Fibroblast of skin of right biceps (primary cell): ENCODE results near the gene HOXD8.
A peak's percentile ranks its signal among the peaks of the same experiment; 100 is the strongest.

ENCODE experiments used
- DNase-seq: peaks from one replicate; pipeline ENCODE4 v3.0.0-alpha.2; 2013

The HOXD8 gene

DNA sequence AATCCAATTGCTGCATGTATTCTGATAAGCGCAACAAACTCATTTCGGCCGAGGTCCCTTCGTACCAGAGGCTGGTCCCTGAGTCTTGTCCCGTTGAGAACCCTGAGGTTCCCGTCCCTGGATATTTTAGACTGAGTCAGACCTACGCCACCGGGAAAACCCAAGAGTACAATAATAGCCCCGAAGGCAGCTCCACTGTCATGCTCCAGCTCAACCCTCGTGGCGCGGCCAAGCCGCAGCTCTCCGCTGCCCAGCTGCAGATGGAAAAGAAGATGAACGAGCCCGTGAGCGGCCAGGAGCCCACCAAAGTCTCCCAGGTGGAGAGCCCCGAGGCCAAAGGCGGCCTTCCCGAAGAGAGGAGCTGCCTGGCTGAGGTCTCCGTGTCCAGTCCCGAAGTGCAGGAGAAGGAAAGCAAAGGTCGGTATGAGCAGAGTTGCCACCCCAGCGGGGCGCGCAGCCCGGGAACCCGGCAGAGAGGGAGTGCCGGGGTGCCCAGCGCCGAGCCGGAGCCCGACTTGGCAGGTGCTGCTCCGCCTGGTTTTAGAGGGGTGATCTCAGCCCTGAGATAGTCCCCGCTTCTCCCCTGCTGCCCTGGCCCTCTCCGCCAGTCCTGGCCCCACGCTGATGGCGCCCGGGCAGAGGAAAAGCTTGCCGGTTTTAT, 12.2 kb upstream of the HOXD8 start:
- no peak for DNase-seq

DNA sequence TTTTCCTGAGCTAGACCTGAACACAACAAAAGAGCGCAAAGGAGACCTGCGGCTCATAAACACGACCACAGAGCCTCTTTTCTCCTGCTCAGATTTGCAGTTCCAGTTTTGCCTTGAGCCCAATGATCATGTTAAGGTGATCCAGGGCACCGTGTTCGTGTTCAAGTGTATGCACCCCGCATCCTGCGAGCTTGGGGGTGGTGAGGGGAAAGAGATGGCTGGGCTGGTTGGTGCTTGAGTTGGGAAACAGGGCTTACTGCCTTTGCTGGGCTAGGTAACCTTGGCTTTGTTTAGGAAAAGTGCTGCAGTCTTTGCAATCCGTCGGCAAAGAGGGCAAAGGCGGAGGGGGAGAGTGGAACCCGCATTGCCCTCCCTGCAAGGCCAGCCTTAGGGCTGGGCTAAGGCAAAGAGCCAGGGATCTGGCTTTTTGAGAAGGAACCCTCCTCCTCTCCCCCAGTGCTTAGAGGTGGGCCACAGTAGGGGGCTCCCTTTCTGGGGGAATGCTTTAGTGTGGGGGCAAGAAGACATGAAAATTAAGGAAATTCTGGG, 11.6 kb upstream of the HOXD8 start:
- DNase-seq: no peak

DNA sequence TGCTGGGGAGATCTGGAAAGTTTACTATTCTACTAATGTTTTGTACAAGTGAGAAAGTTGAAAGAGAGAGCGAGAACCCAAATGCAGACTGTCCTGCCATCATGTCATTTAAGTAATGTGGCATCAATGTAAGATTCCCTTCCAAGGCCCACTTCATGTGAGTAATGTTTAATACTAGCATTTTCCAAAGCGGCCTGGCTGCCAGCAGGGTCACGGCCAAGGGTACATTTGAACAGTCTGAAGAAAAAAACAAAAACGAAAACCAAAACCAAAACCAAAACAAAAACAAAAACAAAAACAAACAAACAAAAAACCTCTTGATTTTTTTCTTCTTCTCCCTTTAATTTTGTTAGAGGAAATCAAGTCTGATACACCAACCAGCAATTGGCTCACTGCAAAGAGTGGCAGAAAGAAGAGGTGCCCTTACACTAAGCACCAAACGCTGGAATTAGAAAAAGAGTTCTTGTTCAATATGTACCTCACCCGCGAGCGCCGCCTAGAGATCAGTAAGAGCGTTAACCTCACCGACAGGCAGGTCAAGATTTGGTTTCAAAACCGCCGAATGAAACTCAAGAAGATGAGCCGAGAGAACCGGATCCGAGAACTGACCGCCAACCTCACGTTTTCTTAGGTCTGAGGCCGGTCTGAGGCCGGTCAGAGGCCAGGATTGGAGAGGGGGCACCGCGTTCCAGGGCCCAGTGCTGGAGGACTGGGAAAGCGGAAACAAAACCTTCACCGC, 10.7 kb upstream of the HOXD8 start:
- peak; percentile 58 for DNase-seq

DNA sequence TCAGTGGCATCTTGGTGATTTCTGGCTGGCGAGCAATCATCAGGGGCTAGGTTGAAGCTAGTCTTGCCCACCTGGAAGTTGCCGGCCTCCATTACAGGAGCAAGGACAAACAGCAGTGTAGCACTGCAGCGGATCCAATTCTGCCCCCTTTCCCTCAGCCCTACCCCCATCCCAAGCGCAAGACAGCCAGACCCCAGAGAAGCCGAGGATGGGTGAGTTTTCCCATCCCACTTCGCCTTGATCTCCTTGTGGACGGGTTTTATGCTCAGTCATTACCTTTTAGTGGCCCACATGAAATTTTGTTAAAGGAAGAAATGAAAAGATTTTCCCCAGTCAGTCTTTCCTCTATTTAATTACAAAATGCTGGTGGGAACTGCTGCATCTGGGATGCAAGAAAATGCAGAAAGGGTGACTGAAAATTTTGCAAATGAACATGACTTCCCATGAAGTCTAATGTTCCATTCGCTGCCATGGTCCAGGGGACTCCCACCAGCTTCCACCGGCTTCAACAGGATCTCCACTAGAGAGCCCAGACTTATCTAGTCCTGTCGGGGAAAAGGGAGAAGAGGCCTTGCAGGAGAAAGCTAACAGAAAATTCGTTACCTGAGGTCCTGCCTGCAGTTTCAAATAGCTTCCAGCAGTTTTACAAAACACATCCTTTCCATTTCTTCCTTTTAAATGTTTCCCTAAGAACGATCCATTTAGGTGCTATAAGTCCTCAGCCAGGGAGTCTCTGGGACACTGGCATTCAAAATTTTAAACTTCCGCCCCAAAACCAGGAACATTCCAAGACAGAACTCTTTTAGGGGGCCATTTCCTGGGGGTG, 8.9 kb upstream of the HOXD8 start:
- DNase-seq: no peak

DNA sequence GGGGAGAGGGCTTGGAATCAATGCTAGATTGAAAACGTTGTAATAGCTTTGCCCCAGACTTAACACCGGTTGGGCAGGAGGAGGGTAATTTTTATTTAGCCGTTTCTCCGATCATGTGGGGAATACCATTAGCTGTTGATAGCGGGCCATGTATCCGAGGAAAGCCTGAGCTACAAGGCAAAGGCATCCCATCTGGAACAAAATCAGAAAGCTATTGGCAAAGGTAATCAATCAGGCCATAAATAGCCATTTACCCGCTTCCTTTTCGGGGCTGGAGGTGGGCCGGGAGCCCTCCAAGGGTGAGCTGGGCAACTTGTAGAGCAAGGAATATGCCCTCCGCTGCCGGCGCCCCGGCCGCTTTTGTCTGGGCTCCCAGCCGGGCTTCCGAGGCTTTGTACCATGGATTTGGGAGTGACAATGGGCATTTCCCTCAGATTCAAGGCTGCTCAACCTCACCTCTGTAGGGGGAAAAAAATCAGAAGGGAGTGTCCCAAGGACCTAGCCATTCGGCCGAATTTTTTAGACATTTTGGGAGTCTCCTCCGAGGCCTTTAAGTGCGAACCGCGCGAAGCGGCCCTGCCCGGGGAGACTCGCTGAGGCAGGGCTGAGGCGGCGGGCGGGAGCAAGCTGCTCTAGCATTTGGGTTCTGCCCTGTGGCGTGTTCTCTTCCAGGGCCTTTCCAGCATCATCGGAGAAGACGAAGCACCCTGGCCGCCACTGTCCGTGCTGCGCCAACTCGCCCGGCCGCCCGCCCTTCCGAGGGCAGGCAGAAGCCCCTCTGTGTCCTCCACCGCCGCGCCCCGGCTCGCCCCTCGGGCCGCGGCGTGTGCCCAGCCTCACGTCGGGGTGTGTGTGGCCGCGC, 8.1 kb upstream of the HOXD8 start:
- no peak for DNase-seq

DNA sequence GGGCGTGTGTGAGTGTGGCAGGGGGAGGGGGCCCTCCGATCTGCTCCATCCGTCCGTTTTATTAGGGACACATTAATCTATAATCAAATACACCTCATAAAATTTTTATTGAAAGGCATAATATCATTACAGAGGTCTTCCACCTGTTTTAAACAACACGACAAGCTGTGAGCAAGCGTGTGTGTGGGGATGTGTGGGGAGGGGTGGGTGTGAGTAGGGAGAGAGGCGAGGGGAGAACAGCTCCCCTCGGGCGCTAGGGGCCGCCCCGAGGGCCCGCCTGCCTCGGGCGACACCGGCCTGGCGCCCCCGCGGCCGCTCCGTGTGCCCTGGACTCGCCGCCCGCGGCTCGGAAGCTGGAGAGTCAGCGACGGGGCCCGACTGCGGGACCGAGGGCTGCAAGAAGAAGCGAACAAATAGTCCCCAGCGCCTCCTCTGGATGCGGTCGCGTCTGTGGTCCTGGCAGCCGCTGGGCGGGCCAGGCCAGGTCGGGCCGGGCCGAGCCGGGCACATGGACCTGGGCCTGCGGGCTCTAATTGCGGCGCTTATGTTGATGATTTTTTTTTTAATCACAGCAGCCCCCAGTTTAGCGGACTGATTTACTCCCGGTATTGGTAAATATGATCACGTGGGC, 7.3 kb upstream of the HOXD8 start:
- DNase-seq: no peak

DNA sequence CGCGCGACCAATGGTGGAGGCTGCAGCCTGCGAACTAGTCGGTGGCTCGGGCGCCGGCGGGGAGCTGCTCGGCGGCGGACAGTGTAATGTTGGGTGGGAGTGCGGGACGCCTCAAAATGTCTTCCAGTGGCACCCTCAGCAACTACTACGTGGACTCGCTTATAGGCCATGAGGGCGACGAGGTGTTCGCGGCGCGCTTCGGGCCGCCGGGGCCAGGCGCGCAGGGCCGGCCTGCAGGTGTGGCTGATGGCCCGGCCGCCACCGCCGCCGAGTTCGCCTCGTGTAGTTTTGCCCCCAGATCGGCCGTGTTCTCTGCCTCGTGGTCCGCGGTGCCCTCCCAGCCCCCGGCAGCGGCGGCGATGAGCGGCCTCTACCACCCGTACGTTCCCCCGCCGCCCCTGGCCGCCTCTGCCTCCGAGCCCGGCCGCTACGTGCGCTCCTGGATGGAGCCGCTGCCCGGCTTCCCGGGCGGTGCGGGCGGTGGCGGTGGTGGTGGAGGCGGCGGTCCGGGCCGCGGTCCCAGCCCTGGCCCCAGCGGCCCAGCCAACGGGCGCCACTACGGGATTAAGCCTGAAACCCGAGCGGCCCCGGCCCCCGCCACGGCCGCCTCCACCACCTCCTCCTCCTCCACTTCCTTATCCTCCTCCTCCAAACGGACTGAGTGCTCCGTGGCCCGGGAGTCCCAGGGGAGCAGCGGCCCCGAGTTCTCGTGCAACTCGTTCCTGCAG, 6.7 kb upstream of the HOXD8 start, which contains the start of gene HOXD9:
Gene HOXD9, plus strand, starts transcription at position 37 of the 728 bp plus-strand sequence. Its CDS starts 50 bp downstream, at position 87.
- peak; percentile 90 for DNase-seq

DNA sequence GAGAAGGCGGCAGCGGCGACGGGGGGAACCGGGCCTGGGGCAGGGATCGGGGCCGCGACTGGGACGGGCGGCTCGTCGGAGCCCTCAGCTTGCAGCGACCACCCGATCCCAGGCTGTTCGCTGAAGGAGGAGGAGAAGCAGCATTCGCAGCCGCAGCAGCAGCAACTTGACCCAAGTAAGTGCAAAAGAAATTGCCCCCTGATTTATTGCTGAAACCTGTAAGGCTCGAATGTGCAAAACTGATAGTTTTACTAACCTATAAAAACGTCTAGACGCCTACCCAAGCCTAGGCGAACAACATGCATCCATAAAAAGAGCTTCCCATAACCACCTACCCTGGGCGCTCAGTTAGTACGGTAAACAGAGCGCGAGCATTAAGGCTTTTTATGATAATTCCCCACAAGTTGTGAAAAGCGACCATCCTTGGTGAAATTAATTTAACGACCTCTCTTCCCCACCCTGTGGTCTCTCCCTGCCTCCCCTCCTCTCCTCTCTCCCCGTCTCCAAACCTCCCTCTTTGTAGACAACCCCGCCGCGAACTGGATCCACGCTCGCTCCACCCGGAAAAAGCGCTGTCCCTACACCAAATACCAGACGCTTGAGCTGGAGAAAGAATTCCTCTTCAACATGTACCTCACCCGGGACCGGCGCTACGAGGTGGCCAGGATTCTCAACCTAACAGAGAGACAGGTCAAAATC, 5.9 kb upstream of the HOXD8 start:
- no peak for DNase-seq

DNA sequence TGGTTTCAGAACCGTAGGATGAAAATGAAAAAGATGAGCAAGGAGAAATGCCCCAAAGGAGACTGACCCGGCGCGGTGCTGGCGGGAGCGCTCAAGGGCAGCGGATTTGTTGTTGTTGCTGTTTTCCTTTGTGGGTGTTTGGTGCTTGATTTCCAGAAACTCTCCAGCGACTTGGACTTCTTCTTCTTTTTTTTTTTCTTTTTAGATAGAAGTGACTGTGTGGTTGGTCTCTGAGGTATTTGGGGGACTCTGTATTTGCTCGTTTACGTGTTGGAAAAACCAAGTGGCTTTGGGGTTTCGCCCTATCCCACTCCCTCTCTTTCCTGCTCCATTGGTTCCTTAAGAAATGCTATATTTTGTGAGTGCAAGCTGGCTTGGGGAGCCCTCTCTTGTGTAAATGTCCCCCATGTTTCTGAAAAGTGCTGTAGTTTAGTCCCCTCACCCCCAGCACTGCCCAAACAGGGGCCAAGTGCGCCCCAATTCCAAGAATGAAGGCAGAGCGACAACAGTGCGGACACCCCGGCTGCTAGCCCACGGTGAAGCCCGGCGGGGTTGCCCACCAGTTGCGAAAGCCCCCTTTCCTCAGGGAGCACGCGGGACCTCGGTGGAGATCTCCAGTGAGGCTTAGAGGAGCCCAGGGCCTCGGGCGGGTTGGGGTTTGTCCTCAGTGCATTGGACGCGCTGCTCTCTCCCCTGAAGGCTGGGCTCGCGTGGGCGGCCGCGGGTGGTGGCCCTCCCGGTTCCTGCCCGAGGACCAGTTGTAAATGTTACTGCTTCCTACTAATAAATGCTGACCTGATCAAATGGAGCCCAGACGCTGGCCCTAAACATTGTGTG, 5.2 kb upstream of the HOXD8 start:
- DNase-seq: no peak

DNA sequence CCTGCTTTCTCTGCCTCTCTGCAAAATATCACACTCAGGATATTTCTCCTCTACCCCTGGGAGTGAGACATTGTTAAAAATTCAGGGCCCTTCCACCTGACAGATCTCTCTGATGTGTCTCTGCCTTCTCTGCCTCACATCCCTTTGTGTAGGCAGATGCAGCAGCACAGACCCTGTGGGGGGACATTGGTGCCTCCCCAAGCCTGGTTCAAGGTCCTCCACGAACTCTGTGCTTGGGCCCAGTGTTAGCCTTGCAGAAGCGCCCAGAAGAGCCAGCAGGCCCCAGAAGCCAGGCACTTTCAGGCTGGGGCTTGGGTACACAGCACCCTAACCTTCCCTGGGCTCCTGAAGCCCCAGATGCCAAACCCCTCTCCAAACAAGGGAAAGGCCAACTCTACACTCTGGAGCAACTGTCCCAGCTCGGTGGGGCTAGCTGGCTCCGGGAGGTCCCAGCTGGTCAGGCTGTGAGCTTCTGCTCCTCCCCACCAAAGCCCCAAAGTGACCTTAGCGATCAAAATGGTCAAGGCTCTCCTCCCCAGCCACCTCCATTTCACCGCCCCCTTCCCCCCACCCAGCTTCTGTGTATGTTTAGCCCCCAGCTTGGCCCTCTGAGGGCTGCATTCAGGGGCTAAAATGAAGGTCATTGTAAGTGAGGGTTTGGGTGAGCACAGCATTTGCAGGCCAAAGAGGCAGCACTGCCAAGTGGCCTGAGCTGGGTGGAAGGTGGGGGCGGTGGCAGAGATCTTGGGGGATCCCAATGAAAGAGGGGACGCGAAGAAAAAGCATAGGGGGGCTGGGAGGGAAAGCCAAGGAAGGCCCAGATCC, 4.3 kb upstream of the HOXD8 start:
- no peak for DNase-seq

DNA sequence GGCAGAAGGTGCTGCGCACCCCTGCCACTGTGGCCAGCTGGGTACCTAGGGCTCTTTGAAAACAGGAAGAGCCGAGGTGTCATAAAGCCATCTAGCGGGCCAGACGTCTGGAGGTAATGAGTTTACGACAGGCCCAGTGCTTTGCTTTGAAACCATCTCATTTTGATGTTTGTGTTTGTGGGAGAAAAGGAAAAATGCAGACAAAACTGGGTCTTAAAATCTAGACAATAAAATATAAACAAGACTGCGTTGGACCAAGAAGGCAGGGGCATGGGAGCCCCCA, 3.8 kb upstream of the HOXD8 start:
- no peak for DNase-seq

DNA sequence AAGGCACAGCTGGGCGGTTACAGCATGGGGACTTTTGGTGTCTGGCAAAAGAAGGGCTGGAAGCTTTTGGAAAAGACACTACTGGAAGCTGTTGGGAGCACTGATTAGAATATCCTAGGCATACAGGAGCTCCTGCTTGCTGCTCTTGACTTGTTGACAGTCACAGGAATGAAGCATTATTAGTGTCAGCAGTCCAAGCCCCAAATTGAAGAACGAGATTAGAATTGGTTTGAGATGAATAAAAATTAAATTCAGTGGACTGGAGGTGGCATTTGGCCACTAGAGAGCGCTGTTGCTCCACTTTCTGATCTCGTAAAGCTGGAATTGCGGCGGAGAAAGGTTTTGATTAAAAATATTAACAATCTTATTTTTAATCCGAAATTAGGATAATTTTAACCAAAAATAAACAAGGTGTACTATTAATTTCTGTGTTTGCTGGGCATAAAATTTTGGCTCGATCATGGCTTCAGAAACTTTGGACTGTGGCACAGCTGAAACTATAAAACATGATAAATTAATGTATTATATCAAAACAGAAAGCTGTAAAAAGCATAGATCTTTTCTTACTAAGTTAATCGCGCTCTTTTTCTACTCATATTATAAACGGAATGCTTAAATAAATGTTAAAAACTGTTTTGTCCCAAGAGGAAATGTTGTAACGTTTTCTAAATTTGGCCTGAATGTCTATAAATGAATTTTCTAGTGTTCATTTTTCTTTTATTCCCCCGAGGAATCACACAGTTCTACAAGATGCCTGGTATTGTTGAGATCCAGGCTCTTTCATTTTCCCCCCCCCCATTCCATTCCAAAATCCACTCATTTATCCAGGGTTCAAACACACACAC, 2.4 kb upstream of the HOXD8 start:
- DNase-seq: peak; percentile 82

DNA sequence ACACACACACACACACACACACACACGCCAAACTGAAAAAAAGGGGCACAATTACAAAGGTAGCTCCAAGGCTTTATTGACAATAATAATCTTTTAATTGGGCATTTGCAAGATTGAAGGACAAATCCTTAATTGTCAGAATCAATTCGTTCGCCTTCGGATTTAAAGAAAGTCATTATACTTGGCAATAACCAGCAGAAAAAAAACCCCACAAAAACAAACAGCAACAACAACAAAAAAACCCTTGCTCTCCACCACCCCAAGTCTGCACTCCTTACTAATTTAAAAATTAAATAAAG, 1.8 kb upstream of the HOXD8 start:
- no peak for DNase-seq

DNA sequence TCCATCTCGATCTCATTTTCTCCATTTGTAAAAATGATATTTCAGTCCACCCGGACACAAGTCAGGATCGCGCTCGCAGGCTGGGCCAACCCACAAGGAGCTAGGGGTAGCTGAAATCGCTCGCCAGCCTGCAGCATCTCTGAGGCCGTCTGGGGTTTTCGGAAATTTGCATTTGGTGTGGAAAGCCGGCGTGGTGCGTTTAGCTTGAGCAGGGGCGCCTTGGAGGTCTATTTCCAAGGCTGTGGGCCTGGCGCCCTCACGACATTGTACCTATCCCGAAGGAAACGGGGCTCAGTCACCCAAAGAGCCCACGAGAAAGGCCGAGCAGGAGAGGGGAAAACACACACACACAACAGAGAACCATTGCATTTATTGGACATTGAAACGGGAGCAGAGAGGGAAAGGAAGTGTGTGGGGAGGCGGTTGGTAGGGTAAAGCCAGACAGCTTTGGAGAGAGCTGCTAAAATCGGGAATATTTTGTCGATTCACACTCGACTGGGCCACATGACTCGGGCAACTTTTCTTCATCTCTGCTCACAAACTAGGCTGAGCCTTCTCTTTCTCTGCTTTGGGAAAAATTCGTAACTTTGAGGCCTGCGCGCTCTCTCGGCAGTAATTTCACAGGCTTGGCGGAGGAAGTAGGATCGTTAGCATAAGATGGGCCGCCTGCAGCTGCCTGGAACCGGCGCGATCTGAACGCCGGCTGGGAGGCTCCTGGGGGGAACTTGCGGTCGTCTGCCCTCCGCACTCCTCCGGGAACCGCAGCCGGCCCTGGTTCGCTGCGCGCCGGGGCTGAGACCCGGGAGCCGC, 1.1 kb upstream of the HOXD8 start:
- peak; percentile 68 for DNase-seq

DNA sequence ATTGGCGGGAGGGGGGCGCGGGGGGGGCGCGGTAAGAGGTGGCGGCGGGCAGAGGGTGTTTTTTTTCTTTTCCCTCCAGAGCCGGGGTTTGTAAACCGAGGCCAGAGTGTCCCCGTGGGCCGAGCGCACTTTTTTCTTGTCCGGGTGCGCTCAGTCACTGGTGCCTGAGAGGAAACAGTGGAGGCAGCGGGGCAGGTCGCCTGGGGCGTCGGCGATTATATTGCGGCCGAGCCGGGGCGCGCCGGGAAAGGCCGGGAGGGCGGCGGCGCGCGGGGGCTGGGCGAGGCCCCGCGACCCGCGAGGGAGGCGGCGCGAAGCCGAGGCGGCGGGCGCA, 275 bp downstream of the HOXD8 start:
- no peak for DNase-seq

DNA sequence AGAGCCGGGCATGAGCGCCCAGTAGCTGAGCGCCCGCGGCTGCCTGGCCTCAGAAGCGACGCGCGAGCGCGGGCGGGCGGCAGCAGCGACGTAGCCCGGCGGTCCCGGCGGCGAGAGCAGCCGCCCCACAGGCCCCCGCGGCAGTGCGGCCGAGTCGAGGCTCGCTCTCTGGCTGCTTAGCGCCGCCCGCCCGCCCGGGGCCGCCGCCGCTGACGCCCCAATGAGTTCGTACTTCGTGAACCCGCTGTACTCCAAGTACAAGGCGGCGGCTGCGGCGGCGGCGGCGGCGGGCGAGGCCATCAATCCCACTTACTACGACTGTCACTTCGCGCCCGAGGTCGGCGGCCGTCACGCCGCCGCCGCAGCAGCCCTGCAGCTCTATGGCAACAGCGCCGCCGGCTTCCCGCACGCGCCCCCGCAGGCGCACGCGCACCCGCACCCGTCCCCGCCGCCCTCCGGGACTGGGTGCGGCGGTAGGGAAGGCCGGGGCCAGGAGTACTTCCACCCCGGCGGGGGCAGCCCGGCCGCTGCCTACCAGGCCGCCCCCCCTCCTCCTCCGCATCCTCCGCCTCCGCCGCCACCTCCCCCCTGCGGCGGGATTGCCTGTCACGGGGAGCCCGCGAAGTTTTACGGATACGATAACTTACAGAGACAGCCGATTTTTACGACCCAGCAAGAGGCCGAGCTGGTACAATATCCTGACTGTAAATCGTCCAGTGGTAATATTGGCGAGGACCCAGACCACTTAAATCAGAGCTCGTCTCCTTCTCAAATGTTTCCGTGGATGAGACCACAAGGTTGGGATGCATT, 847 bp downstream of the HOXD8 start:
- peak; percentile 96 for DNase-seq
